SKM-1 treated with dmso at 0.1 percent for 144 hours (cell line): Measurements from ENCODE around the gene OLA1.

Experiments
- DNase-seq: peaks from one replicate; lab custom pipeline; 2025; ENCODE audit not compliant: unreplicated experiment; lab: John Stamatoyannopoulos, UW

OLA1 gene

DNA sequence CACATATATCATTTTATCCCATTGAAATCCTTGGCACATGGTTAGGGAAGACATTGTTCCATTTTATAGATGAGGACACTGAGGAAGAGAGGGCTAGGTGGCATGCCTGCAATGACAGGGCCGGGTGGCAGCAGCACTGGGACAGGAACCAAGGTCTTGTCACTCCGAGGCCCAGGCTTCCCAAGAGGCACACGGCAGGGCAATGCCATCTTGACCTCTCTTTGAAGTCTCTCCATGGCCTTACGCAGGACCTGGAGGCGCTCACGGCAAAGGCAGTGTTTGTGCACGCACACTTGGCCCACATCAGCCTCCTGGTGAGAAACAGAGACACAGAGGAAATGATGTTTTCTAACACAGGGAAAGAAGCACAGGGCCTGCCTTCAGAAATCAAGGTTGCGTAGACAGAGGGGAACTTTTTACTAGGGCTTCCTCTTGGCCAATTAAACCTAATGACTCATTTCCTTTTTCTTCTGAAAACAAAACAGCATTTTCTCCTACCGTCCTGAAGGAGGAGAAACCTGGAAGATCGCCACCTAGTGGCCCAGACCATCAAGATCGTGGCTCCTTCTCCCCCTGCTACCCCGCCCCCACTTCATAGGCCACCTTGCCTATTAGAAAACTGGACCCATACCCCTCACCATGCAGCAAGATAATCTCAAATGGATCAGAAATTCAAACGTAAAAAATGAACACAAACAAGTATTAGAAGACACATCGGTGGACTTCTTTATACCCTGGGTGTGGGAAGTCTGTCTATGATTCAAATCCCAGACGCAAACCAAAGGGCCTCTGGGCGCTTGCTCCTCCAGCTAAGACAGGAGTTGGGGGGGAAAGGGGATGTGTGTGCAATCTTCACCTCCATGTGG lies 208.5 kb downstream of the OLA1 start:
- DNase-seq: peak; percentile 98

DNA sequence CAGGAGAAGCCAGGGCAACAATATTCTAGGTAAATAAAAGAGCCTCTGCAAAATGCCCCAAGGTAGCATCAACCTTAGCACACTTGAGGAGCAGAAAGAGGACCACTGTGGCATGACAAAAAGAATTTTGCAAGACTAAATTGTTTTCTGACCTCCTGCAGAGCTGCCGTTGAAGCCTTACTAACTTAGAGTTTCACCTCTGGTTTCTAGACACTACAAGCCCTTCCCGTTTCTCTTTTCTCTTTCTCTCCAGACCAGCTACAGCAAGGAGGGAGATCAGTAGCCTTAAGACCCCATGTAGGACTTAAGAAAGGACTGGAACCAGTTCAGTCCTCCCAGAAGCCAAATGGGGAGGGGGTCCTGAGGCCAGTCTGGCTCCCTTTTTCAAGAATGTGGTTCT lies 209.9 kb downstream of the OLA1 start:
- no peak for DNase-seq

DNA sequence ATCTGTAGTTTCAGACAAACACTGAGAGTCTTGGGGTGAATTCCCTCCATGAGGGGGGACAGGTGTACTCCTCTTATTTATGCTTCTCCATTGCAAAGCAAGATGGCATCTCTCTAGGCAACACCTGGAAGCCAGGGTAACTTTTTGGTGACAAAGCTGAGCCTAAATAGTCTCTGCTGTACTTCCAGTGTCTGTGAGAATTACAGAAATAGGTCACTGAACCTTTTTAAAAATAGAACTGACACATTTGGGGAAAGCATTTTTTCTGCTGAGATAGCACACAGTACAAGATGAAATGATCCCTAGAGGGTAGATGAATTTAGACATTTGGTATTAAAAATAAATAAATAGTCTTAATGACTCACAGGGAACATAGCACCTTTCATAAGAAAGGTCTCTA lies 211.5 kb downstream of the OLA1 start:
- no peak for DNase-seq

DNA sequence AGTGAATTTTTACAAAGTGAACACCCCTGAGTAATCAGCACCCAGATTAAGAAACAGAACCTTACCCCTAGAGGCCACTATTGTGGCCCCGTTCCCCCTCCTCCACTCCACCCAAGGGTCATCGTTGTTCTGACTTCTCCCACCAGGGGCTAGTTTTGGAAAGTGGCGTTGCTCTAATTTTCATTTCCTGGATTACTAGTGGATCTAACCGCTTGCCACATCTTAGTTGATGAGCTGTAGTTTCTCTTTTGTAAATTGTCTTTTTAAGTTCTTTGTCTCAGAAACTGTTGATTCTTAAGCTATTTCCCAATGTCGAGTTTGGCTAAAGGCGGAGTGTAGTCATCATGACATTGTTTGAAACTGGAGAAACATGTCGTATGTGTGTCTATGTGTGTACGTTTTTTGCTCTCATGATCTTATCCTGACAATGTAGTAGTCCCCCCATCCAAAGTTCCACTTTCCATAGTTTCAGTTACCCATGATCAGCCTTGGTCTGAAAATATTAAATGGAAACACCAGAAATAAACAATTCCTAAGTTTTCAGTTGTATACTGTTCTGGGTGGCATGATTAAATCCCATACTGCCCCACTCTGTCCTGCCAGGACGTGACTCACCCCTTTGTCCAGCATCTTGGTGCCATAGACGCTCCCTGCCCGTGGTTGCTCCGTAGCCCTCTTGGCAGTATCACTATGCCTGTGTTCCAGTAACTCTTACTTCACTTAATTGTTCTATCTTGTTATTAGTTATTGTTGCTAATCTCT lies 212.2 kb downstream of the OLA1 start:
- peak; percentile 27 for DNase-seq

DNA sequence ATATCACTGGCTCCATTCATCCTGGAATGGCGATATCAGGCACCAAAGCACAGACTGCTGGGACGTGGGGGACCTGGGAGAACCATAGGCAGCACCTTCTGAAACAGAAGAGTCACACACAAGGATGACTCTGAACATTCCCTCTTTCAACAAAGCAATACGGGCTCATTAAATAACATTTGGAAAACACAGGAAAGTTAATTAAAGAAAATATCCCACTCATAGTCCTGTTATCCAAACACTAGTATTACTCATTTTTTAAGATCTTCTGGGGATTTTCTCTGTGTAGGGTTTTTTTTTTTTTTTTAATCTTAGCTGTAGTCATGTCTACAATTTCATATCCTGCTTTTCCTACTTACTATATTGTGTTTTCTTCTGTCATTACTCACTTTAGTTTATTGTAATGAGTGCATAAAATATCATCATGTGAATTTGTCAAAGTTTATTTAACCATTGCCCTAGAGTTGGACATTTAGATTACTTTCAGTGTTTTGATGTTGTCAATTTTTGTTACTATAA lies 213.2 kb downstream of the OLA1 start:
- DNase-seq: no peak

DNA sequence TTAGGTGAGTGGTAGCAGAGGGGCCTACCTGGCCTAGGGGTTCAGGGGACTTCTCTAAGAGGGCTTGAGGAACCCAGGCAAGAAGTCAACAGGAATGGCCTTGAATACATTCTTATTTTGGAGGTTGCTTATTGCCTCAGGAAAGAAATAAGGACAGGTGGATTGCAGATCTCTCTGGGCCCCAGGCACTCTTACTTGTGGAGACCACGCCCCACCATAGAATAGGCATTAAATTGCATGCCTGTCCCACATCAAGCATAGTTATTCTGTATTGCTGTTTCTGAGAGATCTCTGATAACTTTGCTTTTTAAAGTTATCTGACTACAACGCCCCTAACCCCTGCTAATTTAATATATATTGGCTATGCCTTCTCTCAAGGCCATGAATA lies 215.2 kb downstream of the OLA1 start:
- DNase-seq: no peak

DNA sequence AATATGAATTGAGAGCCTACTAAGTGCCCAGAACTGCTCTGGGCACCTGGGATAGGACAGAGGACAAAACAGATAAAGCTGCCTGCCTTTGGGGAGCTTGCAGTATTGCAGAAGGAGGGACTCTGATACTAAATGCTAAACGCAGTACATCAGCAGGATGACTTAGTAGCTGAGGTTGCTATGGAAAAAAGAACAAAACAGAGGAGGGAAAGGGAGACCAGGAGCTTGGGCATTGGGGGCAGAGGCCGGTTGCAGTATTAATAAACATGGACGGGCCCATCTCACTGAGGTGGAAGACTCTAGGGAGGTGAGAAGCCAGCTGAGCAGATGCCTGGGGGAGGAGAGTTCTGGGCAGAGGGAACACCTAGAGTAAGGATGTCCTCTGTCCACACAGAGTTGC lies 217.1 kb downstream of the OLA1 start:
- no peak for DNase-seq

DNA sequence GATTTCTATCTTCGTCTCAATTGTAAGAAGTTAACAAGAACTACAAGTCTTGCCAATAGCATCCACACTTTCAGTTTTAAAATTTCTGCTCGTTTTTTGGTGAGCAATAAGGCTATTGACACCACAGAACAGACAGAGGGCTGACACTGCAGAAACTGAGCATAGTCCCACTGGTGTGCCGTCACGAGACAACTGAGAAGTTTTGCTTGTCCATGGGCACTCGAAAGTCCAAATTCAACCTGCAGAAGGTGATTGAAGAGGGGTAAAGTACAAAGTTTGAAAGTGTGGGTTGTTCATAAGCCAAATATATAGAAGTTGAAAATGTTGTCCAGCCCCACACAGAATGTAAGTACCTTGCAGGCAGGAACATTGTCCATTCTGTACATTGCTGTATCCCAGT lies 219.4 kb downstream of the OLA1 start:
- DNase-seq: no peak

DNA sequence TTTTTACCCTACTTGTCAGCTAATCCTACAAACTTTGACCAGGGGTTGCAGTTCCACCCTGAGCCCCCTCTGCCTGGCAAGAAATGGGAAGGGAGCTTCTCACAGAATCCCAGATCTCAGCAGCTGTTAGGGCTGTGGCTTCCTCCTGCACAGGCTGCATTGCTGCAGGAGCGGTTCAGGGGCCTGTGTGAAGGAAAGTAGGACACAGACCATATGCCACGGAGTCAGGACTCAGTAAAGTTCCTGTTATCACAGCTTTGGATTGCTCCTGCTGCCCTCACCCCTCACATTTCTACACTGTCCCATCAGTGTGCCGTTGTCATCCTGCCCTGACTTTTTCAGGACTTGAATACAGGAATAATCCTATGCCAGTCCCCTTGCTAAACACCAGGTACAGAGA lies 220.4 kb downstream of the OLA1 start:
- no peak for DNase-seq

DNA sequence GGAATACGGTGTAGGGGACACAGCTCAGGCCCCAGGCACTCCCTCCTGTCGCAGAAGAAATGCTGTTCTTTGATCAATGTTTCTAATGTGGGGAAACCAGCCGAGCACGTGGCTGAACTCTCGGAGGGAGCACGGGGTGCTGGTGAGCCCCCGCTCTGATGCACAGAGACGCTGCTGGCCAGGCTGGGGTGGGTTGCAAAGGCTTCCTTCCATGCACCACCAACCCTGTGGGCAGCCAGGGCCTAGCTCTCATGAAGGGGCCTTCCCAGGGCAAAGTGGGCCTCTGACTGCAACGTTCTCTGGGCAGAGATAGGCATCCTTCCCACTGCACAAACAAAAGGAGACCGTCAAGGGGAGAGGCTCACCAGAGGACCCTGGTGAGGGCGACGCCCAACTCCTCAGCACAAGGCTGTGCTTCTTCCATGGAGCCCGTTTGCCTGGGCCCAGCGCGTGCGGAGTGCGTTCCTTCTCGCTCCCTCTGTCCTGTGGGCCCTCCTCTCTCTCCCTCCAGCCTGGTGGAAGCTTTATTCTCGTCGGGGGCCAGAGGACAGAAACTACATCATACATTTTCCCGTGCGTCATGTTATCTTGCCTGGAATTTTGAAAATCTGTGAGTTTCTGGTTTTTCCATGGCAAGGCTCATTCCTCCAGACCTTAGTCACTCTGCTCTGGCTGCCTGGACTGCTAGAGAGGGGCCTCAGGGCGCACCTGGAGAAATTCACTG lies 222.0 kb downstream of the OLA1 start:
- no peak for DNase-seq

DNA sequence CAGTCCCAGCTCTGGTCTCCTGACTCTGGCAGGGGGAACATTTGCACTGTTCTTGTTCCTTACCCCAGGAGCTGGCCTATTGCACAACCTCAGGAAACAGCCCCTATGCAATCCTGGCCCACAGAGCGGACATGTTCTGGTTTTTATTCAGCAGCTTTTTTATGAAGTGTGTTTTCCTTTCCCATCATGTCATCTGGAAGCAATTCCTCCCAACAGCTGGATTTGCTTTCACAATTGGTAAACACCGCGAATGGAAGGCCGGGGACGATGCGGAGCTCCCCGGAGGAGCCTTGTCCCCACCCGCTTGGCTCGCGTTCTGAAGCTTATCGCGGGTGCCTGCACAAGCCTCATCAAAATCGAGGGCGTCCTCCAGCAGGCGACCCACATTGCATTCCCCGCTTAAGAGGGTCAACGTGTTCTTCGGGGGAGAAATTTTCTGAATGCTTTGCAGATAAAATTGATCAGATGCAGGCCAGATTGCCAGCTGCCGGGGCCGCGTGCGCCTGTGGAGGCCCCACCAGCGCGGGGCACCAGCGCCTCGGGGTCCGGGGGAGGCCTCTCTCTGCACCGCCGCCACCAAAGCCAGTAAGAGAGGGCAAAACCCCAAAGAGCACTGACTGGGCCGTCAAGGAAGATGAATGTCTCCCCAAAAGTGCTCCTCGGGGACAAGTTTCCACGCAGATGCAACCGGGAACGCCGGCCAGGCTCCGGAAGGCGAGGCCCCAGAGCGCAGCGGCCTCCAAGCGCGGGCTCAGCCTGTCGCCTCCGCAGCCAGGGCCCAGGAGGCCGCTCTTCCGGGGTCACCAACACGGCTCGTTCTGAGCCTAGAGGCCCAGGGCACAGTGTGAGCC lies 222.8 kb downstream of the OLA1 start:
- peak; percentile 62 for DNase-seq

DNA sequence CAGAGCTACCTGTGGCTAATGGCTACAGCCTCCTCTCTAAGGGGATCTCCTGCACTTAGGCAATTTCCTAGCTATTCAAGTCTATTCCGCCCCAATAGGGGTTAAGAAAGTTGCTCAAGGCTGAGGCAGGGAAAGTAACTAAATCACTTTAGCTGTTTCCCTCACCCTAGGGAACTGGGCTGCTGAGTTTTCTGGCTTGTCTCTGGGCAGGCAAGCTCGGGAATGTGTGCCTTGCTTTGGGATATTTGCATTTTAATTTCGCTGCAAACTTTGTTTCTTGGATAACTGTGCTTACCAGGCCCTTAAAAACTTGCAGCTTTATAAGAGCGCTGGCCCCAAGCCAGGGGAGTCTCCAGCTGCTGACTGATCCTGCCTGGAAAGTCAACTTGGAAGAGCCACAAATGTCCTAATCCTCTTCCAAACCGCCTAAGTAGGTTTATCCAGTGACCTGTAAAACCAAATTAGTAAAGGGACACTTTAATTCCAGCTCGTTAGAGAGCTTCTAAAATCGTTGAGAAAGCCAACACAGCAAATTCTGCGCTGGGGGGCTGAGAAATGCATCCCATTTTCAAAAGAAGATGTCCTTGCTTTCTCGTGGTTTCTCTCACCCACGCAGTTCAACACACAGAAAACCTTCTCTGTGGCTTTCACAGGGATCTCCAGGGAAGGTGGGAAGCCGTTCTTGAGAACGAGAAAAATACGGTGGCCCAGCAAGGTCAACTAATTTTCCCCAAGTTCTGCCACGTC lies 223.6 kb downstream of the OLA1 start:
- peak; percentile 67 for DNase-seq

DNA sequence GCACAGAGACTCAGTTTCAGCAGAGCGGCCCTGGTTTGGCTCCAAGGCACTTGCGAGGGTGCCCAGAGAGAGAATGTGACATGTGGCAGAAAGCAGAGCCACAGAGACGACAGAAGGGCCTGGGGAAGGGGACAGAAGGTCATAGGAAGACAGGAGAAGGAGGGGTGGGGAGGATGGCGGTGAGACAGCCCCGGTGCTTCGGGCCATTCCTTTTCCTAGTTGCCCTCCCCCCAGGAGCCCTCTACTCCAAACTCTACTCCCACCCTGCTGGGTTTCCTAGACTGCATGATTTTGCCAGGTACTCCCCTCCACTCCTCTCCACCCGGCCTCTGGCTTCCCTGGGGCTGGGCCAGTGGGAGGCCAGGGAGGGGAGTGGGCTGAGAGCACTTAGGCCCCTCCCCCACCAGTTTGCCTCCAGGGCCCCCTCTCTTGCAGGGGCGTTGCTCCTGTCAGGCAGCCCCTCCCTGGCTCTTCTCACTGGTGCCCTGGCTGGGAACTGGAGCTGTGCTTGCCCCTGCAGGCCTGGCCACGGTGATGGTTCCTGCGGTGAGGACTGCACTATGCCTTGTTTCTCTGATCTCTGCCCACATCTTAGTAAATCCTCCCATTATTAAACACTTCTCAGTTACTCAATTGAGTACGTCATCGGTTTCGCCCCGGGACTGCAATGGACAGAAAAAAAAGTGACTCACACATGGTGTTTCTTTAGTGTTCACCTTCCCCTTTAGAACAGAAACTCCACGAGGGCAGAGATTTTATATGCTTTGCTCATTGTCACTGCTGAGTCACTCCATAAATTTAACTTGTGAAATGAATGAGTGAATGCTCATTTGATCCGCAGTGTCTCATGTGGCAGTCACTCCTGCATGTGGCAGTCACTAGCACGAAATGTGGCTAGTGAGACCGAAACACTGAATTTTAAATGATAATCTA lies 224.5 kb downstream of the OLA1 start:
- peak; percentile 92 for DNase-seq
